A549 (cell line): ENCODE measurements around the gene CCDC159. TPM values are rescaled to one million over a fixed set of nuclear protein-coding genes. Genes with fewer than 3 reads are reported as not detected.
"Not testable (repeated sequence)": the region's sequence is repeated elsewhere in the genome, so short reads cannot be mapped to it uniquely, and the experiment has no call there.

Experiments
- ATAC-seq, 2 experiments: fragments of 200-7000 bp in 1 of 2; fragments of >200 bp in 1 of 2; cut with Nextera tagmentation in 1 of 2; cut with Tn5 transposase in 1 of 2; 3 replicates each; pipeline versions ENCODE4 v1.8.0 to v1.9.1; 2018 to 2020; ENCODE audit warnings: mild to moderate bottlenecking in 1 of 2, moderate library complexity in 1 of 2
- CTCF ChIA-PET: fragments of 300-600 bp; sonication (Branson Sonifier 250); formaldehyde crosslinking; extraction: SDS; loops from one replicate; lab custom pipeline; 2021; ENCODE audit warnings: antibody characterized with exemption, inconsistent platforms; lab: Yijun Ruan, JAX
- POLR2A ChIA-PET: fragments of 350-600 bp; formaldehyde crosslinking; extraction: SDS; loops from one replicate; lab custom pipeline; 2021; ENCODE audit warnings: antibody characterized with exemption, inconsistent platforms; lab: Yijun Ruan, JAX
- DNase-seq, 2 experiments: peaks; one replicate each; pipeline versions ENCODE4 v3.0.0 to v3.0.0-alpha.2; 2011 to 2016; ENCODE audit warnings: low read depth in 1 of 2, low spot score in 1 of 2
- FAIRE-seq: peaks from 2 replicates; lab custom pipeline; 2011; peaks lifted over from hg19 to GRCh38; lab: Jason Lieb, UNC
- H3K27ac ChIP-seq, 2 experiments: fragments of >200 bp; sonication (Bioruptor Twin); formaldehyde crosslinking; 3 replicates each; pipeline ENCODE4 v1.5.1; 2016 to 2017
- H3K4me1 ChIP-seq: fragments of >200 bp; sonication (Bioruptor Twin); formaldehyde crosslinking; 3 replicates; pipeline ENCODE4 v1.6.1; 2016
- H3K4me2 ChIP-seq: fragments of >200 bp; sonication (Bioruptor Twin); formaldehyde crosslinking; 3 replicates; pipeline ENCODE4 v1.6.1; 2016
- H3K4me3 ChIP-seq: fragments of >200 bp; sonication (Bioruptor Twin); formaldehyde crosslinking; 3 replicates; pipeline ENCODE4 v1.5.1; 2016
- H3K9me3 ChIP-seq: fragments of >200 bp; sonication (Bioruptor Twin); formaldehyde crosslinking; 3 replicates; pipeline ENCODE4 v1.6.1; 2016
- ATOH8 ChIP-seq: fragments of 250-450 bp; sonication (Bioruptor Pico); IDR thresholded peaks from 2 replicates; pipeline ENCODE4 v1.5.0; 2020; ENCODE audit warnings: low read depth, mild to moderate bottlenecking, moderate library complexity
- BHLHE40 ChIP-seq: IDR thresholded peaks from 2 replicates; pipeline ENCODE4 v1.6.1; 2012; ENCODE audit warnings: low read depth, low read length, inconsistent platforms
- CBX2 ChIP-seq: fragments of 200-600 bp; sonication (generic); IDR thresholded peaks from 2 replicates; pipeline ENCODE4 v1.6.1; 2016; ENCODE audit warnings: low read depth, mild to moderate bottlenecking, borderline replicate concordance
- CTCF ChIP-seq: fragments of >200 bp; sonication (Bioruptor Twin); formaldehyde crosslinking; IDR thresholded peaks from 3 replicates; pipeline ENCODE4 v1.5.1; 2016
- EHF ChIP-seq: fragments of 250-450 bp; sonication (Bioruptor Pico); IDR thresholded peaks from 2 replicates; pipeline ENCODE4 v1.5.0; 2020; ENCODE audit warnings: mild to moderate bottlenecking
- ESRRA ChIP-seq: fragments of 150-350 bp; IDR thresholded peaks from 2 replicates; pipeline ENCODE4 v1.6.1; 2014; ENCODE audit warnings: mild to moderate bottlenecking, low read length, borderline replicate concordance
- FOSB ChIP-seq: fragments of 250-450 bp; sonication (Bioruptor Pico); IDR thresholded peaks from 2 replicates; pipeline ENCODE4 v1.5.0; 2020; ENCODE audit warnings: mild to moderate bottlenecking, moderate library complexity
- FOXS1 ChIP-seq: fragments of 250-450 bp; sonication (Bioruptor Pico); IDR thresholded peaks from 2 replicates; pipeline ENCODE4 v1.5.0; 2020; ENCODE audit warnings: mild to moderate bottlenecking, moderate library complexity
- HES2 ChIP-seq: fragments of >200 bp; sonication (Bioruptor Twin); formaldehyde crosslinking; IDR thresholded peaks from 2 replicates; pipeline ENCODE4 v1.6.1; 2016
- HEYL ChIP-seq: fragments of 250-450 bp; sonication (Bioruptor Pico); IDR thresholded peaks from 2 replicates; pipeline ENCODE4 v1.8.0; 2021; ENCODE audit warnings: mild to moderate bottlenecking, moderate library complexity
- HMGXB4 ChIP-seq: fragments of 250-450 bp; sonication (Bioruptor Pico); IDR thresholded peaks from 2 replicates; pipeline ENCODE4 v1.5.0; 2021; ENCODE audit warnings: mild to moderate bottlenecking, moderate library complexity, borderline replicate concordance
- HOXA7 ChIP-seq: fragments of 250-450 bp; sonication (Bioruptor Pico); IDR thresholded peaks from 2 replicates; pipeline ENCODE4 v1.5.0; 2020; ENCODE audit warnings: mild to moderate bottlenecking, moderate library complexity
- HOXB5 ChIP-seq: fragments of 250-450 bp; sonication (Bioruptor Pico); IDR thresholded peaks from 2 replicates; pipeline ENCODE4 v1.5.0; 2020; ENCODE audit warnings: mild to moderate bottlenecking, moderate library complexity
- JUN ChIP-seq, 2 experiments: fragments of >200 bp; sonication (Bioruptor Twin); formaldehyde crosslinking; IDR thresholded peaks; 2 replicates in 1 of 2; 3 replicates in 1 of 2; pipeline ENCODE4 v1.6.1; 2016 to 2017
- JUNB ChIP-seq: fragments of >200 bp; sonication (Bioruptor Twin); formaldehyde crosslinking; IDR thresholded peaks from 2 replicates; pipeline ENCODE4 v1.6.1; 2016
- KDM1A ChIP-seq: fragments of 200-600 bp; sonication (generic); IDR thresholded peaks from 2 replicates; pipeline ENCODE4 v1.6.1; 2016; ENCODE audit warnings: low read depth, mild to moderate bottlenecking
- MAZ ChIP-seq: fragments of 150-350 bp; IDR thresholded peaks from 2 replicates; pipeline ENCODE4 v1.6.1; 2014; ENCODE audit warnings: antibody characterized with exemption, low read depth, low read length, borderline replicate concordance
- MYC ChIP-seq: IDR thresholded peaks from 2 replicates; pipeline ENCODE4 v1.6.1; 2012; ENCODE audit warnings: mild to moderate bottlenecking, inconsistent platforms, low read length, improper control_type of control experiment, borderline replicate concordance
- POLR2A ChIP-seq: IDR thresholded peaks from 2 replicates; pipeline ENCODE4 v1.6.1; 2012; ENCODE audit warnings: mild to moderate bottlenecking, low read length
- RARB ChIP-seq: fragments of 250-450 bp; sonication (Bioruptor Pico); IDR thresholded peaks from 2 replicates; pipeline ENCODE4 v1.8.0; 2021; ENCODE audit warnings: mild to moderate bottlenecking, moderate library complexity
- SMC3 ChIP-seq: fragments of >200 bp; sonication (Bioruptor Twin); formaldehyde crosslinking; IDR thresholded peaks from 3 replicates; pipeline ENCODE4 v1.6.1; 2018; ENCODE audit warnings: inconsistent platforms
- ZC3H11A ChIP-seq: fragments of 450-650 bp; IDR thresholded peaks from 2 replicates; pipeline ENCODE4 v1.6.1; 2014; ENCODE audit warnings: antibody characterized with exemption, mild to moderate bottlenecking
- ZFP36 ChIP-seq: fragments of 450-650 bp; IDR thresholded peaks from 2 replicates; pipeline ENCODE4 v1.6.1; 2014; ENCODE audit warnings: borderline replicate concordance; ENCODE audit not compliant: partially characterized antibody
- WGBS: methylation state at CpG from one replicate; pipeline ENCODE4 v1.1.6; 2017; ENCODE audit errors: missing lambda C conversion rate; 5-methylcytosine and 5-hydroxymethylcytosine counted together
- polyA plus RNA-seq, 4 experiments: library from polyadenylated mRNA; depleted of rRNA in 3 of 4; stranded (reverse); fragments of >200 nt; fragmentation: RNase III in 1 of 4; extraction: RNeasy Plus Mini Kit Qiagen cat#74134 plus additional on column Dnase treatment in 1 of 4; gene quantifications; 2 replicates in 3 of 4; 3 replicates in 1 of 4; pipeline ENCODE4 v1.2.3, GENCODE V29; 2011 to 2017

CCDC159 gene
- polyA plus RNA-seq, 2 of the 4 experiments (the other 2 are of a cell fraction): 8.4 to 11.3 TPM

GRCh38 chr19:11349171-11349570 is 2.9 kb downstream of the CCDC159 start:
- 82% methylated on average over 4 of the region's 4 CpGs for WGBS
- DNase-seq (no peak), FAIRE-seq (no peak), ATAC-seq (no peak)
- Histone ChIP-seq H3K4me2 (no peak overlapping the region), H3K4me3 (no peak overlapping the region), H3K4me1 (peaks cover 16% of the 10 kb centered on the region), H3K9me3 (0 out of 3 replicates have a peak, but pooled peaks cover 7% of the 10 kb centered on the region), H3K27ac (no peak overlapping the region)
- POLR2A ChIA-PET: interaction anchor here (0.6 to 1.0 kb wide), 2 partner anchors 26 to 32 kb away, joined by 3 read pairs; no protein-coding TSS in a partner anchor
- no peak for TF ChIP-seq SMC3
- TF ChIP-seq CBX2: no peak
- no peak for TF ChIP-seq ZFP36
- no peak for TF ChIP-seq ESRRA
- no peak for TF ChIP-seq HMGXB4 (CRISPR knock-in tag)
- no peak for TF ChIP-seq MAZ
- TF ChIP-seq MYC: no peak
- CTCF ChIA-PET: interaction anchor here (0.9 kb wide), 1 partner anchor 9 kb away, joined by 3 read pairs; the partner anchor contains the start of gene RAB3D

GRCh38 chr19:11354102-11354501 is 7.8 kb downstream of the CCDC159 start:
- POLR2A ChIA-PET, FAIRE-seq: not testable (repeated sequence)
- CTCF ChIA-PET: interaction anchor here (1.2 to 1.4 kb wide), 2 partner anchors 10 to 60 kb away, joined by 3 read pairs; no protein-coding TSS in a partner anchor

GRCh38 chr19:11355160-11356073 is 9.1 kb downstream of the CCDC159 start, which contains the start of gene PLPPR2:
PLPPR2 (plus strand) TSS chr19:11355432; CDS start chr19:11357674, 2,242 bp downstream.
- Histone ChIP-seq H3K4me1 (no peaks in the 10 kb centered on the region), H3K27ac (peak within 1 kb of the TSS; percentile 74 to 89), H3K9me3 (no peaks in the 10 kb centered on the region), H3K4me2 (peak within 1 kb of the TSS; percentile 90), H3K4me3 (peak within 1 kb of the TSS; percentile 58)
- WGBS: 11% methylated on average over 21 of the region's 62 CpGs
- ChIA-PET CTCF (no interaction called here), POLR2A (no interaction called here)
- TF ChIP-seq HOXA7: no peak
- TF ChIP-seq ZC3H11A: no peak
- TF ChIP-seq BHLHE40: no peak
- TF ChIP-seq CTCF: no peak
- TF ChIP-seq CBX2: no peak
- TF ChIP-seq HES2: no peak
- TF ChIP-seq FOXS1: no peak
- TF ChIP-seq FOSB (CRISPR knock-in tag): no peak
- TF ChIP-seq KDM1A: no peak
- no peak for TF ChIP-seq HEYL
- TF ChIP-seq EHF (CRISPR knock-in tag): no peak
- peak; percentile 56 for TF ChIP-seq POLR2A
- no peak for TF ChIP-seq RARB (CRISPR knock-in tag)
- no peak for TF ChIP-seq HOXB5 (CRISPR knock-in tag)
- no peak for TF ChIP-seq JUNB
- TF ChIP-seq ATOH8 (CRISPR knock-in tag): no peak
- TF ChIP-seq JUN (IDR thresholded peaks at IDR 0.05): 0 out of 5 replicates have a peak, but pooled peaks of 1 of the 2 experiments have one; percentile 48
- DNase-seq (peak; percentile 56 to 84), FAIRE-seq (no peak), ATAC-seq (peak; percentile 78 to 95)

More at GRCh38 chr19:11354102-11354501, 7.8 kb downstream of the CCDC159 start:
- H3K27ac ChIP-seq, H3K4me1 ChIP-seq, DNase-seq, H3K9me3 ChIP-seq, H3K4me2 ChIP-seq, H3K4me3 ChIP-seq, ATAC-seq: not testable (repeated sequence)
- WGBS: 85% methylated on average over 4 of the region's 4 CpGs
